ENCODE data around the gene SDK1. TPM values are rescaled to one million over a fixed set of nuclear protein-coding genes. Genes with fewer than 3 reads are reported as not detected.

Gene SDK1
- total RNA-seq, 1 donor from 2014 or later, result 5.4 TPM

- peaks cover 24% of the 10 kb centered on the region for H3K4me1 Mint-ChIP-seq (ENCODE audit: unreplicated experiment)
- H3K27me3 Mint-ChIP-seq (ENCODE audit: unreplicated experiment), result no peaks in the 10 kb centered on the region
- peak overlapping the region; percentile 73 for H3K27ac Mint-ChIP-seq (ENCODE audit: unreplicated experiment)
- DNase-seq (ENCODE audit: extremely low spot score, unreplicated experiment), result no peak
- no peaks in the 10 kb centered on the region for H3K36me3 Mint-ChIP-seq (ENCODE audit: unreplicated experiment)
- no peak overlapping the region for H3K4me3 Mint-ChIP-seq (ENCODE audit: unreplicated experiment)
- TF ChIP-seq, protein P1, sequence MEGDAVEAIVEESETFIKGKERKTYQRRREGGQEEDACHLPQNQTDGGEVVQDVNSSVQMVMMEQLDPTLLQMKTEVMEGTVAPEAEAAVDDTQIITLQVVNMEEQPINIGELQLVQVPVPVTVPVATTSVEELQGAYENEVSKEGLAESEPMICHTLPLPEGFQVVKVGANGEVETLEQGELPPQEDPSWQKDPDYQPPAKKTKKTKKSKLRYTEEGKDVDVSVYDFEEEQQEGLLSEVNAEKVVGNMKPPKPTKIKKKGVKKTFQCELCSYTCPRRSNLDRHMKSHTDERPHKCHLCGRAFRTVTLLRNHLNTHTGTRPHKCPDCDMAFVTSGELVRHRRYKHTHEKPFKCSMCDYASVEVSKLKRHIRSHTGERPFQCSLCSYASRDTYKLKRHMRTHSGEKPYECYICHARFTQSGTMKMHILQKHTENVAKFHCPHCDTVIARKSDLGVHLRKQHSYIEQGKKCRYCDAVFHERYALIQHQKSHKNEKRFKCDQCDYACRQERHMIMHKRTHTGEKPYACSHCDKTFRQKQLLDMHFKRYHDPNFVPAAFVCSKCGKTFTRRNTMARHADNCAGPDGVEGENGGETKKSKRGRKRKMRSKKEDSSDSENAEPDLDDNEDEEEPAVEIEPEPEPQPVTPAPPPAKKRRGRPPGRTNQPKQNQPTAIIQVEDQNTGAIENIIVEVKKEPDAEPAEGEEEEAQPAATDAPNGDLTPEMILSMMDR (IDR thresholded peaks at IDR 0.05), result no peak
- peaks cover under 1% of the 10 kb centered on the region for H3K9me3 Mint-ChIP-seq (ENCODE audit: unreplicated experiment)
Measured at GRCh38 chr7:3493499-3493898, 192.4 kb downstream of the SDK1 start.

- peaks cover 11% of the 10 kb centered on the region for H3K9me3 Mint-ChIP-seq (ENCODE audit: unreplicated experiment)
Measured at GRCh38 chr7:3494947-3495346, 193.9 kb downstream of the SDK1 start.

DNA sequence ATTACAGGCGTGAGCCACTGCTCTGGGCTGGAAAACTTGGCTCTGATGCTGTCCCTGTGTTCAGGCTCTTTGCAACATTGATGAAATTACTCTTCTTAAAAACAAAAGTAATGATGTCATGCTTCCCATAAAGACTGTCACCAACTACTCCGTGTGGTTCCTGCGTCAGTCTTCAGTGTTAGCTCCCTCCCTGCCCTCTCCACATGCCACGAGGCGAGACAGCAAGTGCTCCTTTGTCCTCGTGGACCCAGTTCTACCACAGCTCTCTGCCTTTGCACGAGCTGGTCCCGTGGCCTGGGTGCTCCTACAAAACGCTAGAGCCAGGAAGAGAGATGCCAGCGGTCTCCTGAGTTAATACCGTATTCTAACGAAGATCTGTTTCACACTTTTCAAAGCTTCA, 194.5 kb downstream of the SDK1 start:
- Mint-ChIP-seq H3K4me1 (ENCODE audit: unreplicated experiment) (peaks cover 26% of the 10 kb centered on the region), H3K36me3 (ENCODE audit: unreplicated experiment) (peaks cover 9% of the 10 kb centered on the region), H3K27me3 (ENCODE audit: unreplicated experiment) (no peaks in the 10 kb centered on the region), H3K4me3 (ENCODE audit: unreplicated experiment) (no peak overlapping the region), H3K9me3 (ENCODE audit: unreplicated experiment) (peaks cover 17% of the 10 kb centered on the region), H3K27ac (ENCODE audit: unreplicated experiment) (no peak overlapping the region)
- TF ChIP-seq, protein P1 (IDR thresholded peaks at IDR 0.05), result no peak
- DNase-seq (ENCODE audit: extremely low spot score, unreplicated experiment), result no peak

More at GRCh38 chr7:3494947-3495346, 193.9 kb downstream of the SDK1 start:
- H3K4me1 Mint-ChIP-seq (ENCODE audit: unreplicated experiment), result peaks cover 26% of the 10 kb centered on the region
- no peak overlapping the region for H3K4me3 Mint-ChIP-seq (ENCODE audit: unreplicated experiment)
- peaks cover 4% of the 10 kb centered on the region for H3K36me3 Mint-ChIP-seq (ENCODE audit: unreplicated experiment)
- H3K27me3 Mint-ChIP-seq (ENCODE audit: unreplicated experiment), result no peaks in the 10 kb centered on the region
- no peak for DNase-seq (ENCODE audit: extremely low spot score, unreplicated experiment)
- H3K27ac Mint-ChIP-seq (ENCODE audit: unreplicated experiment), result no peak overlapping the region
- TF ChIP-seq, protein P1 (IDR thresholded peaks at IDR 0.05), result no peak

DNA sequence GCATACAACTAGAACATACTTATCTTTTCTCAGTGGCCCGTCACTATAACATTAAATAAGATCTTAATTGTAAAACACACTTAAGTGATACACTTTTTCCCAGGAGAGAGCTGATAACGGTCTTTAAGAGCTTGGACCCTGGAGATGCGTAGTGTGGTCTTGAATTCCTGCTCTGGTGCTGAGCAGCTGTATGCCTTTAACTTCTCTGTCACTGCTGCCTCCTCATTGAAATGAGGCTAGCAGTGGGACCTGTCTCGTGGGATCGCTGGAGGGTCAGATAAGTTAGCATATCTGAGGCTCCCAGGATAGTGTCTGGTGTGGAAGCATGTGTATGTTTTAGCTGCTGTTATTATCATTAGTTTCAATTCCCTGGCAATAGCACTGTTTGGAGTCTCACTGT, 194.9 kb downstream of the SDK1 start:
- TF ChIP-seq, protein P1 (IDR thresholded peaks at IDR 0.05), result no peak
- no peak for DNase-seq (ENCODE audit: extremely low spot score, unreplicated experiment)
- Mint-ChIP-seq H3K9me3 (ENCODE audit: unreplicated experiment) (peaks cover 20% of the 10 kb centered on the region), H3K27ac (ENCODE audit: unreplicated experiment) (no peak overlapping the region), H3K27me3 (ENCODE audit: unreplicated experiment) (no peaks in the 10 kb centered on the region), H3K4me3 (ENCODE audit: unreplicated experiment) (no peak overlapping the region), H3K36me3 (ENCODE audit: unreplicated experiment) (peaks cover 12% of the 10 kb centered on the region), H3K4me1 (ENCODE audit: unreplicated experiment) (peaks cover 26% of the 10 kb centered on the region)

- peaks cover 22% of the 10 kb centered on the region for H3K4me1 Mint-ChIP-seq (ENCODE audit: unreplicated experiment)
- H3K27ac Mint-ChIP-seq (ENCODE audit: unreplicated experiment), result no peak overlapping the region
- H3K4me3 Mint-ChIP-seq (ENCODE audit: unreplicated experiment), result no peak overlapping the region
- TF ChIP-seq, protein P1 (IDR thresholded peaks at IDR 0.05), result no peak
- no peaks in the 10 kb centered on the region for H3K27me3 Mint-ChIP-seq (ENCODE audit: unreplicated experiment)
- H3K36me3 Mint-ChIP-seq (ENCODE audit: unreplicated experiment), result peaks cover 12% of the 10 kb centered on the region
- peaks cover 20% of the 10 kb centered on the region for H3K9me3 Mint-ChIP-seq (ENCODE audit: unreplicated experiment)
- no peak for DNase-seq (ENCODE audit: extremely low spot score, unreplicated experiment)
Measured at GRCh38 chr7:3497796-3498195, 196.7 kb downstream of the SDK1 start.

Data from osteocyte (in vitro differentiated cells).